ENCODE measurements around the gene NDUFB11. TPM values are rescaled to one million over a fixed set of nuclear protein-coding genes. Genes with fewer than 3 reads are reported as not detected.

NDUFB11 gene
- polyA plus RNA-seq, 1 donor, result 80.5 TPM

- DNase-seq, result no peak
These were observed 31.7 kb upstream of the NDUFB11 start for GRCh38 chrX:47176101-47176740.

GRCh38 chrX:47175588-47175980, 31.1 kb upstream of the NDUFB11 start:
- DNase-seq, result no peak

- DNase-seq, result no peak
These were observed 30.5 kb upstream of the NDUFB11 start for GRCh38 chrX:47174846-47175587.

GRCh38 chrX:47174376-47174775, 29.9 kb upstream of the NDUFB11 start:
- DNase-seq, result no peak

- DNase-seq, result no peak
These were observed 28.7 kb upstream of the NDUFB11 start for GRCh38 chrX:47172971-47173792.

GRCh38 chrX:47172549-47172948, 28.0 kb upstream of the NDUFB11 start:
- DNase-seq, result no peak

GRCh38 chrX:47171996-47172395, 27.5 kb upstream of the NDUFB11 start:
- no peak for DNase-seq

GRCh38 chrX:47170861-47171692, 26.6 kb upstream of the NDUFB11 start:
- no peak for DNase-seq

GRCh38 chrX:47169726-47170515, 25.4 kb upstream of the NDUFB11 start:
- no peak for DNase-seq

- DNase-seq, result no peak
These were observed 24.8 kb upstream of the NDUFB11 start for GRCh38 chrX:47169273-47169672.

- no peak for DNase-seq
These were observed 24.1 kb upstream of the NDUFB11 start for GRCh38 chrX:47168495-47169073.

GRCh38 chrX:47166126-47166525, 21.6 kb upstream of the NDUFB11 start:
- no peak for DNase-seq

- no peak for DNase-seq
These were observed 19.9 kb upstream of the NDUFB11 start for GRCh38 chrX:47164420-47164819.

GRCh38 chrX:47162927-47163583, 18.6 kb upstream of the NDUFB11 start:
- DNase-seq, result no peak

- DNase-seq, result no peak
These were observed 16.3 kb upstream of the NDUFB11 start for GRCh38 chrX:47160781-47161180.

- no peak for DNase-seq
These were observed 14.3 kb upstream of the NDUFB11 start for GRCh38 chrX:47158781-47159180.

GRCh38 chrX:47158131-47158530, 13.6 kb upstream of the NDUFB11 start:
- no peak for DNase-seq

- DNase-seq, result no peak
These were observed 12.4 kb upstream of the NDUFB11 start for GRCh38 chrX:47156611-47157520.

- DNase-seq, result no peak
These were observed 6.9 kb upstream of the NDUFB11 start for GRCh38 chrX:47151435-47151834.

Data from left kidney (tissue), 2 donors.